GM10248 (cell line): Measurements from ENCODE around the gene ROBO1.

Experiments used
- CTCF ChIA-PET: fragments of 300-600 bp; sonication (Branson Sonifier 250); formaldehyde crosslinking; extraction: SDS; loops from one replicate; lab custom pipeline; 2021; ENCODE audit warnings: antibody characterized with exemption; lab: Yijun Ruan, JAX
- POLR2A ChIA-PET: fragments of 350-650 bp; sonication (Branson Sonifier 250); formaldehyde crosslinking; extraction: SDS; loops from one replicate; lab custom pipeline; 2020; ENCODE audit warnings: antibody characterized with exemption; lab: Yijun Ruan, JAX
- DNase-seq: peaks from one replicate; pipeline ENCODE4 v3.0.0; 2012; ENCODE audit errors: extremely low spot score
- CTCF ChIP-seq: IDR thresholded peaks from 2 replicates; pipeline ENCODE4 v1.5.1; 2012; ENCODE audit warnings: mild to moderate bottlenecking, low read depth; ENCODE audit errors: extremely low read depth, missing control alignments, control extremely low read depth

The ROBO1 gene

DNA sequence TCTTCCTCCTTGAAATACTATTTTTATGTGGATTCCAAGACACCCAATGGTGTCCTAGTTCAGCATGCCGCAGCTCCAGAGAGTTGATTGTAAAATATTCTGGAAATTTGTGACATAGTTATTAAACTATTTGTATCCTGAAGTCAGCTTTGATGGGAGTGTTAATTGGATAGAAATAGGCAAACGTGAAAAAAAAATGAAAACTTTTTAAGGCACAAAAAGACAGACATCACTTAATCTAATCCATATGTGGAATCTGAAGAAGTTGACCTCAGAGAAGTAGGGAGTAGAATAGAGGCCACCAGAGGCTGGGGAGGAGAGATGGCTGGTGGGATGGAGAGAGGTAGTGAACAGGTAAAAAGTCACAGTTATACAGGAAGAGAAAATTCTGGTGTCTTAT, 704.2 kb downstream of the ROBO1 start:
- no peak for DNase-seq
- ChIA-PET POLR2A (no interaction called here), CTCF (no interaction called here)
- no peak for TF ChIP-seq CTCF

- no peak for TF ChIP-seq CTCF
- CTCF ChIA-PET, result no interaction called here
- POLR2A ChIA-PET, result no interaction called here
- no peak for DNase-seq
Measured at GRCh38 chr3:79057756-79058155, 710.0 kb downstream of the ROBO1 start.

DNA sequence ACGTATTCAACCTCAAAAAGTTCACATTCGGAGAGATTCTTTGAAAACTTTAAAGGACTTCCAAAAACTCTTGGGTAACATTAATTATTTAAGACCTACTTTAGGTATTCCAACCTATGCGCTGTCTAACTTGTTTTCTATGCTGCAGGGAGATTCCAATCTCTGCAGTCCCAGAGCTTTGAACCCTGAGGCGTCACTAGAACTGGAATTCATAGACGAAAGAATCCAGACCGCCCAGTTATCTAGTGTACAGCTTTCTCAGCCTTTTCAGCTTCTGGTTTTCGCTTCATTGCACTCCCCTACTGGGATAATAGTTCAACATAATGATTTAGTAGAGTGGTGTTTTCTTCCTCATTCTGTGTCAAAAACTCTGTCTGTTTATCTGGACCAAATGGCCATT, 711.3 kb downstream of the ROBO1 start:
- POLR2A ChIA-PET, result no interaction called here
- no peak for DNase-seq
- no peak for TF ChIP-seq CTCF
- CTCF ChIA-PET, result no interaction called here

DNA sequence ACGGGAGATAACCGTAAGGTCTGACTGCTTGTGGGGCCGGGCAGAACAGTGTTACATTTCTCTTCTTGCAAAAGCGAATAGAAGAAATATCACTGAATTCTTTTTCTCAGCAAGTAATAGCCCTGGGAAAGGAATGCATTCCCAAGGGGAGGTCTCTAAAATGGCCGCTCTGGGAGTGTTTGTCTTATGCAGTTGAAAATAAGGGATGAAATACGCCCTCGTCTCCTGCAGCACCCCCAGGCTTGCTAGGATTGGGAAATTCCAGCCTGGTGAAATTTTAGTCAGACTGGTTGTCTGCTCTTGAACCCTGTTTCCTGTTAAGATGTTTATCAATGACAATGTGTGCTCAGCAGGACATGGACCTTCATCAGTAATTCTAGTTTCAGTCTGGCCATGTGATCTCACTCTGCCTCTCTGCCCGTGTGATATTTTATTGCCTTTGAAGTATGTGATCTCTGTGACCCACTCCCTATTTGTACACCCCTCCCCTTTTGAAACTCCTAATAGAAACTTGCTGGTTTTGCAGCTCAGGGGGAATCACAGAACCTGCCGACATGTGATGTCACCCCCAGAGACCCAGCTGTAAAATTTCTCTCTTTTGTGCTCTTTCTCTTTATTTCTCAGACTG, 715.6 kb downstream of the ROBO1 start:
- no peak for TF ChIP-seq CTCF
- no peak for DNase-seq
- CTCF ChIA-PET, result no interaction called here
- POLR2A ChIA-PET, result no interaction called here

GRCh38 chr3:79047581-79047980, 720.2 kb downstream of the ROBO1 start:
- CTCF ChIA-PET, result no interaction called here
- no peak for TF ChIP-seq CTCF
- POLR2A ChIA-PET, result no interaction called here
- DNase-seq, result no peak

DNA sequence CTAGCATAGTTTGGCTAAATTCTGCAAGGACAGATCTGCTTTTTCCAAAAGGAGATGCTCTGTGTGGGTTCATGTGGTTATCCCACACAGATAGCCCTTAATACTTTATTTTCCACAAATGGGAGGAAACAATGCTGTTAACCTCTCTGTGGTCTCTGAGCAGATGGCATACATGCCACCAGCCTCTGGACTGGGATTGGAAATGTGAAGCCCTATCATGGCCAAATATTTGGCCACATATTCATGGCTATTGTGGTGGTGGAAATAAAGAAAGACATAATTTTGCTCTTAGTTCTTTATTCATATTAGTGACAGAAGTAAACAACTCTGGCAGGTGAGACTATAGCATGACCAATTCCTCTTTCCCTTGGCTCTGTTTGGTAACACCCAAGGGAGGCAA, 726.2 kb downstream of the ROBO1 start:
- no peak for TF ChIP-seq CTCF
- POLR2A ChIA-PET, result no interaction called here
- DNase-seq, result no peak
- CTCF ChIA-PET, result no interaction called here
